IMR-90 (cell line): Measurements from ENCODE around the gene ZNF785. TPM values are rescaled to one million over a fixed set of nuclear protein-coding genes. Genes with fewer than 3 reads are reported as not detected.

Experiments used
- ATAC-seq: fragments of 200-7000 bp; cut with Tn5 transposase; 2 replicates; pipeline ENCODE4 v1.9.1; 2020; ENCODE audit warnings: low read depth, mild to moderate bottlenecking, moderate library complexity
- BruUV-seq: library from RNA; stranded (reverse); fragments of 400-500 nt; replicated peaks from 2 replicates; lab custom pipeline; 2021; lab: Mats Ljungman, UMichigan
- CTCF ChIA-PET: fragments of 300-600 bp; formaldehyde crosslinking; extraction: SDS; loops from one replicate; lab custom pipeline; 2021; ENCODE audit warnings: antibody characterized with exemption; lab: Yijun Ruan, JAX
- POLR2A ChIA-PET: fragments of 300-600 bp; sonication (Branson Sonifier 250); formaldehyde crosslinking; loops from one replicate; lab custom pipeline; 2022; ENCODE audit warnings: antibody characterized with exemption; ENCODE audit not compliant: unreplicated experiment; lab: Charles Lee
- DNase-seq: peaks from one replicate; pipeline ENCODE4 v3.0.0; 2013
- H2AFZ ChIP-seq: replicated peaks from 2 replicates; pipeline ENCODE3; 2013; ENCODE audit warnings: low read length, mild to moderate bottlenecking; ENCODE audit not compliant: poor library complexity
- H2AK5ac ChIP-seq: 2 replicates; pipeline ENCODE4 v1.6.1; 2013; ENCODE audit warnings: low read depth, low read length, inconsistent platforms
- H2AK9ac ChIP-seq: replicated peaks from 2 replicates; pipeline ENCODE3; 2013; ENCODE audit warnings: mild to moderate bottlenecking, low read depth, low read length, moderate library complexity; ENCODE audit not compliant: poor library complexity
- H2BK120ac ChIP-seq: 2 replicates; pipeline ENCODE4 v1.6.1; 2013; ENCODE audit warnings: low read depth, low read length, inconsistent platforms
- H2BK15ac ChIP-seq: 3 replicates; pipeline ENCODE4 v1.6.1; 2013; ENCODE audit warnings: low read depth, low read length, inconsistent platforms
- H2BK20ac ChIP-seq: 2 replicates; pipeline ENCODE4 v1.6.1; 2013; ENCODE audit warnings: low read depth, mild to moderate bottlenecking, inconsistent platforms, low read length, moderate library complexity
- H2BK5ac ChIP-seq: 2 replicates; pipeline ENCODE4 v1.6.1; 2013; ENCODE audit warnings: mild to moderate bottlenecking, low read depth, low read length, inconsistent platforms; ENCODE audit not compliant: poor library complexity, severe bottlenecking
- H3K14ac ChIP-seq: replicated peaks from 2 replicates; pipeline ENCODE4 v1.6.1; 2013; ENCODE audit warnings: low read depth, low read length, inconsistent platforms
- H3K18ac ChIP-seq: 2 replicates; pipeline ENCODE4 v1.6.1; 2013; ENCODE audit warnings: low read depth, low read length, control low read depth
- H3K23ac ChIP-seq: 2 replicates; pipeline ENCODE4 v1.6.1; 2013; ENCODE audit warnings: low read depth, low read length, inconsistent platforms
- H3K27ac ChIP-seq: 2 replicates; pipeline ENCODE4 v1.5.1; 2013; ENCODE audit warnings: mild to moderate bottlenecking, control low read depth, low read length; ENCODE audit not compliant: insufficient read depth
- H3K27me3 ChIP-seq: 2 replicates; pipeline ENCODE4 v1.6.1; 2013; ENCODE audit warnings: low read length; ENCODE audit not compliant: control insufficient read depth, insufficient read depth
- H3K36me3 ChIP-seq: 2 replicates; pipeline ENCODE4 v1.6.1; 2013; ENCODE audit warnings: low read length, mixed read lengths; ENCODE audit not compliant: control insufficient read depth, insufficient read depth
- H3K4ac ChIP-seq: 2 replicates; pipeline ENCODE4 v1.6.1; 2013; ENCODE audit warnings: low read depth, low read length, inconsistent platforms
- H3K4me1 ChIP-seq: 2 replicates; pipeline ENCODE4 v1.6.1; 2013; ENCODE audit warnings: low read length, mixed read lengths; ENCODE audit not compliant: control insufficient read depth, insufficient read depth
- H3K4me2 ChIP-seq: 2 replicates; pipeline ENCODE4 v1.6.1; 2013; ENCODE audit warnings: low read depth, mild to moderate bottlenecking, control low read depth, low read length, moderate library complexity
- H3K4me3 ChIP-seq: 2 replicates; pipeline ENCODE4 v1.5.1; 2013; ENCODE audit warnings: low read depth, mild to moderate bottlenecking, control low read depth, low read length, moderate library complexity; ENCODE audit not compliant: insufficient read depth
- H3K56ac ChIP-seq: 2 replicates; pipeline ENCODE4 v1.6.1; 2013; ENCODE audit warnings: low read length, inconsistent platforms; ENCODE audit not compliant: insufficient read depth; ENCODE audit errors: extremely low read depth
- H3K79me1 ChIP-seq, 2 experiments: 2 replicates each; pipeline ENCODE4 v1.6.1; 2013; ENCODE audit warnings: low read length in 2 of 2, inconsistent platforms in 1 of 2, low read depth in 1 of 2
- H3K9ac ChIP-seq: 2 replicates; pipeline ENCODE4 v1.6.1; 2013; ENCODE audit warnings: low read depth, low read length, control low read depth
- H3K9me1 ChIP-seq: 2 replicates; pipeline ENCODE4 v1.6.1; 2013; ENCODE audit warnings: low read length, inconsistent platforms; ENCODE audit not compliant: insufficient read depth
- H3K9me3 ChIP-seq: 2 replicates; pipeline ENCODE4 v1.6.1; 2013; ENCODE audit warnings: low read length; ENCODE audit not compliant: control insufficient read depth, insufficient read depth
- H4K20me1 ChIP-seq: 2 replicates; pipeline ENCODE4 v1.6.1; 2013; ENCODE audit warnings: low read length, inconsistent platforms; ENCODE audit not compliant: insufficient read depth
- H4K5ac ChIP-seq: 2 replicates; pipeline ENCODE4 v1.6.1; 2013; ENCODE audit warnings: mild to moderate bottlenecking, low read depth, low read length, control low read depth
- H4K8ac ChIP-seq, 2 experiments: 2 replicates each; pipeline ENCODE4 v1.6.1; 2013; ENCODE audit warnings: low read depth in 2 of 2, low read length in 2 of 2, control low read depth in 1 of 2, inconsistent platforms in 1 of 2
- H4K91ac ChIP-seq: 2 replicates; pipeline ENCODE4 v1.6.1; 2013; ENCODE audit warnings: low read depth, low read length, inconsistent platforms; ENCODE audit not compliant: insufficient read depth
- BHLHE40 ChIP-seq: fragments of 150-350 bp; IDR thresholded peaks from 2 replicates; pipeline ENCODE4 v1.6.1; 2016; ENCODE audit warnings: mild to moderate bottlenecking, low read depth, low read length
- MAFK ChIP-seq: IDR thresholded peaks from 2 replicates; pipeline ENCODE4 v1.6.1; 2012; ENCODE audit warnings: low read depth, low read length, improper control_type of control experiment
- WGBS, 2 experiments: methylation state at CpG; one replicate each; pipeline versions ENCODE4 v1.1.5 to v1.1.7; 2013; ENCODE audit warnings: missing lambda C conversion rate in 2 of 2; ENCODE audit not compliant: insufficient read length in 1 of 2; ENCODE audit errors: extremely low coverage in 2 of 2; 5-methylcytosine and 5-hydroxymethylcytosine counted together
- dilution Hi-C: fragments of 300-500 bp; cut with HindIII; formaldehyde crosslinking; loops from one replicate; pipeline ENCODE4 v1.14.3; 2018; ENCODE audit warnings: low sequenced_read_pairs; ENCODE audit not compliant: unreplicated experiment
- in situ Hi-C: fragments of 300-500 bp; cut with MboI; formaldehyde crosslinking; loops from 3 replicates; pipeline ENCODE4 v1.14.3; 2019; ENCODE audit warnings: low sequenced_read_pairs, inconsistent platforms, mixed read lengths
- intact Hi-C: fragments of 100-400 bp; cut with micrococcal nuclease; formaldehyde crosslinking; loops from 2 replicates; pipeline ENCODE4 v1.10.0; 2022
- polyA plus RNA-seq, 3 experiments: library from polyadenylated mRNA; depleted of rRNA; stranded (reverse); fragments of >200 nt; gene quantifications; 2 replicates each; pipeline ENCODE4 v1.2.3, GENCODE V29; 2012; ENCODE audit warnings: low replicate concordance in 1 of 3
- total RNA-seq: library from RNA; depleted of rRNA; stranded (reverse); fragments of >200 nt; gene quantifications from 2 replicates; pipeline ENCODE4 v1.2.3, GENCODE V29; 2012

ZNF785 gene
- total and polyA plus RNA-seq, 2 of the 4 experiments (the other 2 are of a cell fraction), result 2.9 to 4.0 TPM

DNA sequence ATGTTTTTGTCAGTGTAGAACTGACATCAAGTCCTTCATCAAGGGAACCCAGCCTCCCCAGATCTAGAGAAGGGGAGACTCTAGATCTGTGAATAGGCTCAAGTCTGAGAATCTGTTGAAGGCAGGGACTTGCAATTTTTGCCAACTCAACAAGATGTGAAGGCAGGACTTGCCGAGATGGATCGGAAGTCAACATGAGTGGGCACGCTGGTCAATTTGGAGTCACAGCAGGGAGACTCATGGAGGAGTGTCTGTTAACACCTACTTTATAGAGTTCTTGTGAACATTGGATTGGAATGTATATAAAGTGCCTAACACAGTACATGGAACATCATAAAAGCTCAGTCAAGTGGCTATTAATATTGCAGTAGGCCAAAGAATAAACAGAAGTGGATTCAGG, 14.7 kb upstream of the ZNF785 start:
- Histone ChIP-seq H4K5ac (no peak overlapping the region), H3K9ac (no peak overlapping the region), H4K8ac (no peak overlapping the region), H2AK5ac (no peak overlapping the region), H4K20me1 (no peaks in the 10 kb centered on the region), H3K14ac (no peak overlapping the region), H3K27me3 (no peaks in the 10 kb centered on the region), H3K4me2 (no peak overlapping the region), H3K4ac (no peak overlapping the region), H3K18ac (no peak overlapping the region), H3K56ac (no peak overlapping the region), H2BK5ac (no peak overlapping the region), H3K36me3 (peaks cover 16% of the 10 kb centered on the region), H3K9me1 (no peaks in the 10 kb centered on the region; the same call in 1 of the 2 replicates), H3K23ac (no peak overlapping the region), H2AK9ac (no peak overlapping the region), H4K91ac (no peak overlapping the region), H3K27ac (no peak overlapping the region), H3K4me1 (peaks cover 6% of the 10 kb centered on the region; the same call in 1 of the 2 replicates), H3K9me3 (no peaks in the 10 kb centered on the region; the same call in 1 of the 2 replicates), H2BK15ac (no peak overlapping the region), H2AFZ (no peak overlapping the region), H3K4me3 (no peak overlapping the region), H2BK20ac (no peak overlapping the region), H2BK120ac (no peak overlapping the region), H3K79me1 (0 out of 4 replicates have a peak, but pooled peaks cover 0 to 6% of the 10 kb centered on the region in 2 experiments)
- DNase-seq (no peak), ATAC-seq (no peak)
- in situ Hi-C loops, result no loop called here
- intact Hi-C loops, result no loop called here
- POLR2A ChIA-PET, result no interaction called here
- CTCF ChIA-PET, result interaction anchor here (0.5 kb wide), 1 partner anchor 11 kb away, joined by 3 read pairs; no protein-coding TSS in a partner anchor
- BruUV-seq, result no TSS peak
- dilution Hi-C loops, result no loop called here
- TF ChIP-seq MAFK (no peak), BHLHE40 (no peak)
- WGBS, 2 experiments, result 82% methylated on average over 2 of the region's 3 CpGs; no CpG with 5 or more reads in 1 of the 2 experiments
